Naive thymus-derived CD4-positive, alpha-beta T cell (primary cell): Measurements from ENCODE around the gene FXR2. TPM values are rescaled to one million over a fixed set of nuclear protein-coding genes. Genes with fewer than 3 reads are reported as not detected.

Experiments
- ATAC-seq: fragments of 150-1000 bp; cut with Tn5 transposase; 2 replicates; pipeline ENCODE4 v1.10.0; 2021; ENCODE audit warnings: mild to moderate bottlenecking, moderate library complexity
- CTCF ChIA-PET: fragments of 350-600 bp; sonication (Branson Sonifier 250); formaldehyde crosslinking; loops from one replicate; lab custom pipeline; 2021; ENCODE audit warnings: antibody characterized with exemption; lab: Charles Lee
- POLR2A ChIA-PET: fragments of 350-600 bp; sonication (Branson Sonifier 250); formaldehyde crosslinking; loops from one replicate; lab custom pipeline; 2021; ENCODE audit warnings: antibody characterized with exemption, inconsistent platforms; lab: Charles Lee
- DNase-seq, 9 donors: peaks; one replicate each; pipeline versions ENCODE4 v3.0.0 to v3.0.0-alpha.2; 2020 to 2022; ENCODE audit warnings: mixed read lengths in 1 of 9
- H3K27ac ChIP-seq: one replicate; pipeline ENCODE4 v1.7.0; 2013; ENCODE audit warnings: mild to moderate bottlenecking, low read depth, low read length, moderate library complexity
- H3K27me3 ChIP-seq, 2 donors: one replicate each; pipeline ENCODE4 v1.7.0; 2013; ENCODE audit warnings: low read length in 2 of 2, mild to moderate bottlenecking in 2 of 2, moderate library complexity in 2 of 2; ENCODE audit not compliant: control insufficient read depth in 2 of 2, insufficient read depth in 2 of 2
- H3K36me3 ChIP-seq, 3 experiments: 1 replicate in 2 of 3; 2 replicates in 1 of 3; pipeline ENCODE4 v1.7.0; 2013; ENCODE audit warnings: low read length in 3 of 3, mild to moderate bottlenecking in 3 of 3, moderate library complexity in 1 of 3; ENCODE audit not compliant: insufficient read depth in 3 of 3, control insufficient read depth in 2 of 3
- H3K4me1 ChIP-seq, 2 donors: one replicate each; pipeline ENCODE4 v1.7.0; 2013; ENCODE audit warnings: low read length in 2 of 2, mild to moderate bottlenecking in 2 of 2, moderate library complexity in 1 of 2; ENCODE audit not compliant: control insufficient read depth in 2 of 2, insufficient read depth in 2 of 2
- H3K4me3 ChIP-seq: 2 replicates; pipeline ENCODE4 v1.7.0; 2013; ENCODE audit warnings: mild to moderate bottlenecking, low read length
- H3K9me3 ChIP-seq, 3 experiments: 1 replicate in 2 of 3; 2 replicates in 1 of 3; pipeline ENCODE4 v1.7.0; 2013; ENCODE audit warnings: low read length in 3 of 3; ENCODE audit not compliant: control insufficient read depth in 2 of 3
- H3K27ac Mint-ChIP-seq, 9 donors: one replicate each; pipeline ENCODE4 v1.8.0; 2020 to 2022; ENCODE audit warnings: mixed read lengths in 9 of 9, mild to moderate bottlenecking in 8 of 9, moderate library complexity in 5 of 9, inconsistent platforms in 2 of 9
- H3K27me3 Mint-ChIP-seq, 5 donors: one replicate each; pipeline ENCODE4 v1.8.0; 2021 to 2022; ENCODE audit warnings: mixed read lengths in 5 of 5, mild to moderate bottlenecking in 1 of 5
- H3K36me3 Mint-ChIP-seq, 5 donors: one replicate each; pipeline ENCODE4 v1.8.0; 2020 to 2022; ENCODE audit warnings: mixed read lengths in 5 of 5, mild to moderate bottlenecking in 3 of 5, inconsistent platforms in 1 of 5
- H3K4me1 Mint-ChIP-seq, 7 donors: one replicate each; pipeline ENCODE4 v1.8.0; 2020 to 2022; ENCODE audit warnings: mixed read lengths in 7 of 7, mild to moderate bottlenecking in 3 of 7, inconsistent platforms in 1 of 7
- H3K4me3 Mint-ChIP-seq, 10 donors: one replicate each; pipeline ENCODE4 v1.8.0; 2020 to 2022; ENCODE audit warnings: mild to moderate bottlenecking in 10 of 10, mixed read lengths in 10 of 10, moderate library complexity in 6 of 10, inconsistent platforms in 2 of 10
- H3K9me3 Mint-ChIP-seq, 11 donors: one replicate each; pipeline ENCODE4 v1.8.0; 2020 to 2022; ENCODE audit warnings: mixed read lengths in 11 of 11, mild to moderate bottlenecking in 4 of 11, inconsistent platforms in 1 of 11, moderate library complexity in 1 of 11
- intact Hi-C, 2 donors: fragments of 100-400 bp; cut with micrococcal nuclease; formaldehyde crosslinking; loops; one replicate each; pipeline ENCODE4 v1.15.1; 2023
- polyA plus RNA-seq, 2 donors: library from polyadenylated mRNA; unstranded; fragments of 300-500 nt; fragmentation: Illumina TruSeq; gene quantifications; one replicate each; pipeline ENCODE4 v1.2.3, GENCODE V29; 2021
- total RNA-seq, 6 experiments: library from RNA in 5 of 6; stranded (reverse) in 5 of 6; gene quantifications; 1 replicate in 5 of 6; 2 replicates in 1 of 6; pipeline ENCODE4 v1.2.3 and lab custom pipeline; 2021 to 2026

FXR2 gene
- total and polyA plus RNA-seq, 7 experiments from 2014 or later: 5.5 to 46.9 (median 25.2) TPM

GRCh38 chr17:7593296-7593695 is 21.4 kb downstream of the FXR2 start:
- Mint-ChIP-seq H3K27ac (peak overlapping the region in 2 of 9 donors; percentile 74 to 77), H3K4me3 (no peak overlapping the region), H3K27me3 (no peaks in the 10 kb centered on the region), H3K36me3 (peaks cover 11 to 38% (median 28%) of the 10 kb centered on the region in 5 donors), H3K9me3 (no peaks in the 10 kb centered on the region), H3K4me1 (peaks cover 0 to 3% (median 0%) of the 10 kb centered on the region in 7 donors)
- no peak for ATAC-seq
- no peaks in the 10 kb centered on the region for H3K27me3 ChIP-seq
- H3K27ac ChIP-seq: no peak overlapping the region
- peaks cover 24 to 77% (median 33%) of the 10 kb centered on the region in 3 experiments for H3K36me3 ChIP-seq
- peaks cover 0 to 3% of the 10 kb centered on the region in 2 donors for H3K4me1 ChIP-seq
- no peak overlapping the region for H3K4me3 ChIP-seq
- DNase-seq: no peak
- intact Hi-C loops: no loop called here
- POLR2A ChIA-PET: no interaction called here
- CTCF ChIA-PET: no interaction called here
- no peaks in the 10 kb centered on the region for H3K9me3 ChIP-seq

GRCh38 chr17:7592422-7593021 is 22.2 kb downstream of the FXR2 start:
- POLR2A ChIA-PET: no interaction called here
- peaks cover 0 to 3% (median 0%) of the 10 kb centered on the region in 7 donors for H3K4me1 Mint-ChIP-seq
- peaks cover 13 to 38% (median 28%) of the 10 kb centered on the region in 5 donors for H3K36me3 Mint-ChIP-seq
- ATAC-seq (no peak), DNase-seq (no peak)
- intact Hi-C loops: no loop called here
- H3K9me3 ChIP-seq: no peaks in the 10 kb centered on the region
- H3K27me3 ChIP-seq: no peaks in the 10 kb centered on the region
- peak overlapping the region in 1 of 9 donors; percentile 36 for H3K27ac Mint-ChIP-seq
- H3K27me3 Mint-ChIP-seq: no peaks in the 10 kb centered on the region
- no peak overlapping the region for H3K4me3 ChIP-seq
- CTCF ChIA-PET: interaction anchor here (0.6 kb wide), 1 partner anchor 57 kb away, joined by 3 read pairs; no protein-coding TSS in a partner anchor
- no peaks in the 10 kb centered on the region for H3K9me3 Mint-ChIP-seq
- peaks cover 24 to 83% (median 37%) of the 10 kb centered on the region in 3 experiments for H3K36me3 ChIP-seq
- no peak overlapping the region for H3K27ac ChIP-seq
- peaks cover 0 to 3% of the 10 kb centered on the region in 2 donors for H3K4me1 ChIP-seq
- peak overlapping the region in 1 of 10 donors; percentile 20 for H3K4me3 Mint-ChIP-seq

- no peak overlapping the region for H3K4me3 ChIP-seq
- intact Hi-C loops: no loop called here
- Mint-ChIP-seq H3K9me3 (no peaks in the 10 kb centered on the region), H3K36me3 (peaks cover 10 to 42% (median 24%) of the 10 kb centered on the region in 5 donors), H3K4me1 (peaks cover 0 to 3% (median 0%) of the 10 kb centered on the region in 7 donors), H3K4me3 (no peak overlapping the region), H3K27ac (peak overlapping the region in 2 of 9 donors; percentile 36 to 51), H3K27me3 (no peaks in the 10 kb centered on the region)
- no peak for ATAC-seq
- no peak overlapping the region for H3K27ac ChIP-seq
- POLR2A ChIA-PET: interaction anchor here (1.5 kb wide), 1 partner anchor 41 kb away, joined by 4 read pairs; no protein-coding TSS in a partner anchor
- H3K27me3 ChIP-seq: no peaks in the 10 kb centered on the region
- CTCF ChIA-PET: interaction anchor here (0.6 kb wide), 1 partner anchor 15 kb away, joined by 3 read pairs; no protein-coding TSS in a partner anchor
- peaks cover 0 to 3% of the 10 kb centered on the region in 2 donors for H3K4me1 ChIP-seq
- no peak for DNase-seq
- H3K9me3 ChIP-seq: no peaks in the 10 kb centered on the region
- peaks cover 24 to 85% (median 33%) of the 10 kb centered on the region in 3 experiments for H3K36me3 ChIP-seq
Observed at GRCh38 chr17:7591596-7591995, 23.1 kb downstream of the FXR2 start.

GRCh38 chr17:7590743-7591142 is 24.0 kb downstream of the FXR2 start:
- Histone ChIP-seq H3K36me3 (peaks cover 21 to 79% (median 32%) of the 10 kb centered on the region in 3 experiments), H3K27me3 (no peaks in the 10 kb centered on the region), H3K4me3 (no peak overlapping the region), H3K27ac (no peak overlapping the region), H3K4me1 (peaks cover 0 to 3% of the 10 kb centered on the region in 2 donors), H3K9me3 (no peaks in the 10 kb centered on the region)
- H3K9me3 Mint-ChIP-seq: no peaks in the 10 kb centered on the region
- CTCF ChIA-PET: interaction anchor here (1.8 to 3.0 kb wide), 3 partner anchors 30 to 154 kb away, joined by 5 to 19 read pairs (median 8); no protein-coding TSS in a partner anchor
- peaks cover 10 to 41% (median 22%) of the 10 kb centered on the region in 5 donors for H3K36me3 Mint-ChIP-seq
- H3K27ac Mint-ChIP-seq: peak overlapping the region in 4 of 9 donors; percentile 6 to 36 (median 25)
- H3K27me3 Mint-ChIP-seq: no peaks in the 10 kb centered on the region
- H3K4me3 Mint-ChIP-seq: no peak overlapping the region
- H3K4me1 Mint-ChIP-seq: peaks cover 0 to 3% (median 2%) of the 10 kb centered on the region in 7 donors
- intact Hi-C loops: no loop called here
- POLR2A ChIA-PET: interaction anchor here (1.5 to 2.5 kb wide), 4 partner anchors 10 to 96 kb away, joined by 4 to 13 read pairs (median 6); partner anchors contain the start of gene TP53
- DNase-seq (no peak), ATAC-seq (no peak)

GRCh38 chr17:7589891-7590691 is 24.6 kb downstream of the FXR2 start, which contains the start of gene SOX15:
TSS of gene SOX15 (minus strand) at chr17:7590094. CDS start at chr17:7589676, 418 bp downstream.
- peaks cover under 1 to 6% (median 5%) of the 10 kb centered on the region in 7 donors for H3K4me1 Mint-ChIP-seq
- POLR2A ChIA-PET: interaction anchor here (0.6 to 2.5 kb wide), 12 partner anchors 9 to 153 kb away, joined by 3 to 13 read pairs (median 4); partner anchors contain the start of genes FGF11 and TP53
- H3K27ac ChIP-seq: no peak within 1 kb of the TSS
- ATAC-seq (no peak), DNase-seq (no peak)
- H3K9me3 ChIP-seq: no peaks in the 10 kb centered on the region
- H3K4me3 ChIP-seq: no peak within 1 kb of the TSS
- H3K36me3 ChIP-seq: peaks cover 16 to 72% (median 29%) of the 10 kb centered on the region in 3 experiments
- H3K9me3 Mint-ChIP-seq: no peaks in the 10 kb centered on the region
- H3K27ac Mint-ChIP-seq: peak within 1 kb of the TSS in 6 of 9 donors; percentile 6 to 38 (median 25)
- intact Hi-C loops: loop anchor here (1.0 to 2.0 kb wide), 7 partner anchors 17 to 310 kb away; partner anchors contain the start of gene SENP3 (in 1 of the 2)
- H3K36me3 Mint-ChIP-seq: peaks cover 6 to 34% (median 16%) of the 10 kb centered on the region in 5 donors
- H3K4me1 ChIP-seq: peaks cover 2 to 4% of the 10 kb centered on the region in 2 donors
- H3K27me3 ChIP-seq: no peaks in the 10 kb centered on the region
- no peaks in the 10 kb centered on the region for H3K27me3 Mint-ChIP-seq
- CTCF ChIA-PET: interaction anchor here (0.6 to 3.0 kb wide), 14 partner anchors 9 to 234 kb away, joined by 3 to 19 read pairs (median 4); partner anchors contain the start of genes ATP1B2, SAT2, TMEM256 and TP53
- no peak within 1 kb of the TSS for H3K4me3 Mint-ChIP-seq
